NCI-H69 (cell line): Measurements from ENCODE around the gene LRRC2.

ENCODE experiments used
- DNase-seq: peaks from one replicate; lab custom pipeline; 2025; lab: John Stamatoyannopoulos, UW

The LRRC2 gene

DNA sequence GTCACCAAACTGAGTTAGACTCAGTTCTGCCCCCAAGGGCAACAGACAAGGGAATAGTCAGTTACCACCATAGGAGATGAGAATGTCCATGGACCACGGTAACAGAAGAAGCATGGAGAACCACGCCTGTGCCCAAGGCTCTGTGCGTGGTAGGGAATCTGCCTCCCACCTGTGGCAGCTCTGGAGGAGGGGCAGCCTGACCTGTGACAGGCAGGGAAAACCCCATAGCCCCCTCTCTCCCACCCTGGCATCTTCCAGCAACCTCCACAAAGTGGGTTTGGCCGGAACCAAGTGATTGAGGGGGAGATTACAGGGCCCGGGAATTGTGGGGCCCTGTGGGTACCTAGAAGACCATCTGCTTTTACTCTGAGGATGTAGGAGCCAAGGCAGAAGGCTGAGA is 87.1 kb downstream of the LRRC2 start:
- no peak for DNase-seq

DNA sequence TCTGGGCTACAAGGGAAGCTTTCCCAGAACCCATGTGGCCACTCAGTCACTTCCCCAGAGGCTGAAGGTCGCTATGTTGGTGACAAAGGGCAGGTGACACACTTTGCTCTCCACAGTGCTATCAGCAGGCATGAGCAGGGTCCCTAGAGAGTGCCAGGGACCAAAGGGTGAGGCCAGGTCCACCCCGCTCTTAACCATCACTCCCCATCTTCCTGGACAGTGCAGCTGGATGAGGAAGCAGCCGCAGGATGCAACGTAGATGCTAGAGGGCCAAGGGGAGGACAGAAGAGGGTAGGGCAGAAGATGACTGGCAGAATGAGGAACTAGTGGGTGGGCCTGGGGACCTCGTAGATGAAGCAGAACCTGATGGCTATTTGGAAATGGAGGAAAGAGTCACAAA is 87.8 kb downstream of the LRRC2 start:
- DNase-seq = no peak

DNA sequence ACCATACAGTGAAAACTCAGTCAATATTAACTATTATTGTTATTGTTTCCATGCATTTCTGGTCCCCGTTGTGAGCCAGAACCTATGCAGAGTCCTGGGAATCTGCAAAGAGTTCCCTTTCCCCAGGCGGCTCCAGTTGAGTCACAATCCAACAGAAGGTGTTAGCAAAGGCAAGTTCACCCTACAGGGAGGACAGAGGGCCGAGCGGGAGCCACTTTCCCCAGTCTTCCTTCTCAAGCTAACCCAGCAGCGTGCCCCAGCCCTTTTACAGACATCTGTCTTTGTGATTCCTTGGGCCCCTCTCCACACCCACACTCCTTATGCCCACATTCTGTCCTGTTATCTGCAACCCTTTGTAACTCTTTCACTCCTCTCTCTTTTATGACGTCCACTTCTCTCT is 88.3 kb downstream of the LRRC2 start:
- no peak for DNase-seq

DNA sequence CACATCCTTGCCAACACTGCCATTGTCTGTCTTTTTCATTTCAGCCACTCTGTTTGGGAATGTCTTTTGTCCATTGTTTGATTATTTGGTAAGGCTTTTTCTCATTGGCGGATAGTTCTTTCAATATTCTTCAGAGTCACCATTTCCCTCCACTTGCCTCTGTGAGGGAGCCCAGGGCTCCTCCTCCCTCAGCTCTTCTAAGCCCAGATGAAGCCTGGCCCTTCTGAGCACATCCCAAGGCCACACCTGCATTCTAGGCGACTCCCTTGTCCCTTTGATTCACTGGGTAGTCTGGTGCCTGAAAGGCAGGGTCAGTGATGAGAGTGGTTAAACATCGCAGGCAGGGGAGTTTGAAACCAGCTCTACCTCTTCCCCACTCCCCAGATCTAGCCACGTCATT is 89.0 kb downstream of the LRRC2 start:
- DNase-seq = no peak

DNA sequence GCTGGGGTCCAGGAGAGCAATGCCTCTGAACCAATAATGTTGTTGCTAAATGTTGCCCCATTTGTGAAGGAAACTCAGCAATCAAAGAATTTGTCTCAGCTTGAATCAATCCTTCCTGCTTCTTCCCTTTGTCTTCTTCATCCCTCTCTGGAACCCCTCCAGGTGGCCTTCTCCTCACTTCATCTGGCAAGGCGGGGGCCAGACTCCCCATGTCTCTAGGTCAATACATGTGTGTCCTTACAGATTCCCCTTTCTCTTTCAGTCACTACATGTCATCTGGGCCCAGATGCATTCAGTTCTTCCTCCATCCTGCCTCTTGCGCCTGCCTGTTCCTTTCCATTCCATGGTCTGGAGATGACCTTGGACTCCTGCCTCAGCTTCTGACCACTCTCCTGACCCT is 93.4 kb downstream of the LRRC2 start:
- no peak for DNase-seq

DNA sequence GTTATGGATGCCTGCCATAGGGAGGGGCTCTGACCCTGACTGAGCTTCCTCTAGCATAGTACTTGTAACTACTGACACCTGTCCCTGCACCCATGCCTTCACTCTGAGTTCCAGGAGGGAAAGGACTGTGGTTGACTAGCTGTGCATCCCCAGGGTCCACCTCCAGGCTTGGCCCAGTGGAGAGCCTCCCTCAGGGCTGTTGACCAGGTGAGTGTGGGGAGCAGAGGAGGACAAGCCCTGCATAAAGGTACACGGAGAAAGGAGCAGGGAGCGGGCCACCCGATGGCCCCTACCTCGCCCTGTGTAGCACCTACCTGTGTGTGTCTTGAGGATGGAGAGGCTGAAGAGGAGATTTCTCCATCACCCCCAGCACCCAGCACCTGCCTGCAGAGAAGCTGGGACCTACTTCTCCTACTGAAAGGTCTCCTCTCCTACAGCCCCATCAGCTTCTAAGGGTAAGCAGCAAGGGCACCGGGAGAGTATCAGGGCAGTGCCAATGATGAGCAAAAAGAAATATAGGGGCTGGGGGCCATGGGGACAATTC is 94.7 kb downstream of the LRRC2 start:
- DNase-seq = no peak

DNA sequence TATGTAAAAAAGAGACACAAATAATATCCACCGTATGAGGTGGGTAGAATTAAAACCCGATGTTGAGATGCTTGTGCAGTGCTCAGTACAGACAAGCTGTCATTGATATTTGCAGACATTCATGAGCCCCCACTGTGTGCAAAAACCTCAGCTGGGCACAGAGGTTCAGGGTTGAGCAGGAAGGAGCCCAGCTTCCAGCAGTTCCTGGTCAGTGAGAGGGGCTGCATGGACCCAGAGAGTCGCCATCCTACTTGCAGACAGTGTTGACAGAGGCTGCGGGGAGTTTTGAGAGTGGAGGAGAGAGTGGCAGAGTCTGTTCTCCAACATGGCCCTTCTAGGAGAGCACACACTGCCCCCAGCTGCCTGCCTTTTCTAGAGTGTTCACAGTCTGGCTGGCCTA is 95.3 kb downstream of the LRRC2 start:
- DNase-seq = no peak

DNA sequence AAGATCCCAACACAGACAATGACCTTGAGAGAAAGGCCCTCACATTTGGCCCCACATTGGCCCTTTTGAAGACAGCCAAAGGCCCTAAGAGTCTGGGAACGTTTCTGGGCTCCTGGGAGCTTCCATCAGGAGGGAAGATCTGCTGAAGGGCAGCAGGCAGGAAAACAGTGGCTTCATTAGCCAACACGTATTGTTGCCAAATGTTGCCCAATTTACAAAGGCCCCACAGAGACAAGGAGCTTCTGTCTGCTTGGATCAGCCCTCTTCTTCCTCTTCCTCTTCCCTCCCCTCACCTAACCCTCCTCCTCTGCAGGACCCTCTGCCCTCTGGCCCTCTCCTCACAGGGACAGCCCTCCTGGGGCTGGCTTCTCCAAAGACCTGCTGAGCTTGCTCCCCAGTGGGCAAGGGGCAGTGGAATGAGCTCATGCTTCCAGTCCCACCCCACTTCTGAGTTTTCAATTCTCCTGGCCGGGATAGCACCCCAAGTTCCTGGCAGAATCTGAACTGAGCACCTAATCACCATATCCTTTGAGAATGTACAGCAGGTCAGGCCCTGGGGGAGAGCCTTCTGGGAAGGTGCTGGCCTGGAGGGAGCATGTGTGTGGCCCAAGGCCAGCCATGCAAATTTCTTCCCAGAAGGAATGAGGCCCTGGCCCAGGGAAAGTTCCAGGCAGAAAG is 96.3 kb downstream of the LRRC2 start:
- no peak for DNase-seq

DNA sequence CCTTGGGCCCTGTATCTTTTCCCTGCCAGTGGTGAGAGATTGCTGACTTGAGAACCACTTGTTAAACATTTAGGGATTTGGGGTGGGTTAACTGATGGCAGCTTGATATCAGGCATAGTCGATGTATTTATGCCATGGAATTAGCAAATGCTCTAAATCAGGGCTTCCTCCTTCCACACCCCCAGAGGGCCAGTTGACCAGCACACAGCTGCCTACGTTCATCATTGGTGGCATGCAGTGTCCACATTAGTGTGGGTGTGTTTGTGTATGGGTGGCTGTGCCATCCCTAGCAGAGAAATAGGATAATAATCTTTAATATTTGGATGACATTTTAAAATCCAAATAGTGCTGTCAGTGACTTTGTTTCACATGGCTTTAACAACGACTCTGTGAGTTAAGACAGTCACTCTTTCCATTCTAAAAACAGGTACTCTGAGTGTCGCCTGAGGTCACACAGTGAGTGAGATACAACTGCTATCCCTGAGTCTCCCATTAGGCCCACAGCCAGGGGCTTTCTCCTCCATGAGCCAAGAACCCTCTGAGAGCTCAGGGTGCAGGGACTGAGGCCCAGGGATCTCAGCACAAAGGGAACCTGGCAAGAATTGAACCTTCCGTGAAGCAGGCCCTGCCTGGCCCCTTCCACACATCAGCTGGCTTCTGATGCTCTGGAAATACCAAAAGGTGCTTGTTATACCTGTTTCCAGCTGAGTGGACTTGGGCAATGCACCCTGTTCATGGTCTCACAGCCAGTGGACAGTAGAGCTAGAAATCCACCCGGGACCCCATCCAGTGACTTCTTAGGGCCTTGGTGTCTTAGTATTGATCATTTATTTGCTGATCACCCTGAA is 97.1 kb downstream of the LRRC2 start:
- no peak for DNase-seq

DNA sequence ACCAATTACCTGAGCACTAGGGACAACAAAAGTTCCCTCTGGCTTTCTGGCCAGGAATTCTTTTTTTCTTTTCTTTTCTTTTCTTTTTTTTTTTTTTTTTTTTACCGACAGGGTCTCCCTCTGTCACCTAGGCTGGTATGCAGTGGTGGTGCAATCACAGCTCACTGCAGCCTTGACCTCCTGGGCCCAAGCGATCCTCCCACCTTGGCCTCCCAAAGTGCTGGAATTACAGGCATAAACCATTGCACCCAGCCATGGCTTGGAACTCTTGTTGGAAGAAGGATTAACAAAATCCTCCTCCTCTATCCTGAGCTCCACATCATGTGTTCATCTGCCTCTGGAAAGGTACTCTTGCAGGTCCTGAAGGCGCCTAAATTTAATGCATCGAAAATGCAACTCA is 98.5 kb downstream of the LRRC2 start:
- DNase-seq = no peak

DNA sequence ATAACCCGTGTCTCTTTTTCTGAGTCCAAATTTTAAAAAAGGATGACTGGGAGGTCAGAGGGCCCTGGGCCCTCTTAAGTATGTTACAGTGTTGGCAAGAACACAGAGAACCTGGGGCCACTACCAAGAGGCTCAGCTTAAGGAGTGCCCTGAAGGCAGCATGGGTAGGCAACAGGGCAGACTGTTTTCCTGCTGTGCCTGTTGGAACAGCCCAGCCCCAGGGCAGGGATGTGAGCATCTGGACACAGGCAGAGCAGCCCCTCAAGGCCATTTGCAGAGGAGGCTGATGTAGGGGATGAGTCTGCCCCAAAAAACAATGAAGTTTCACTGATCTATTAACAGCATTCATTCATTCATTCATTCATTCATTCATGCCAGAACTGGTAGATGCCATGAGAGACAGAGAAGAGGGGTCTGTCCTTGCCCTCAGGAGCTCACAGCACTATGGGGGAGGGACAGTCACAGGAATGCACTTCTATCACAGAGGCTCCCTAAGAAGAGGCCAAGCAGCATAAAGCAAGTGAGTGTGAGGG is 99.2 kb downstream of the LRRC2 start:
- DNase-seq = peak; percentile 7

DNA sequence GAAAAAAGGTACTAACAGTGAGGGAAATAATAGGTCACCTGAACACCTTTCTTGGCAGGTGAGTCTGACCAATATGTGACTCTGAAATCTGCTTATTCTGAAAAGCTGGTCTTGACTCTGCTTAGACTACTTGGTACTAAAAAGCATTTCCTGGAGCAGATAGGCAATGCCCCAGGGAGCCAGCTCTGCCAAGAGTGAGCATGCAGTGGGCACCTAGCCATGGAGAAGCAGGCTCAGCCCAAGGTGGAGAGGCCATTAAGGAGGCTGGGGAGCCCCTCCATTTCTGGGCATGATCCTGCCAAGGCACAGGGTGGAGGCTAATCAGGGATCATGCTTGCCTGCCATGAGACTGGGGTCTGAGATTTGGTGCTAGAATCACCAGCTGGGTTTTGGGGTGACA is 99.8 kb downstream of the LRRC2 start:
- DNase-seq = peak; percentile 12
